Nephron (organoid): ENCODE data around the gene ALDH1A2.

Source experiments
- H3K27ac Mint-ChIP-seq, 3 experiments: 2 replicates each; pipeline ENCODE4 v1.8.0; 2020; ENCODE audit warnings: mixed read lengths in 3 of 3, mild to moderate bottlenecking in 2 of 3, moderate library complexity in 1 of 3
- H3K27me3 Mint-ChIP-seq: 2 replicates; pipeline ENCODE4 v1.8.0; 2021; ENCODE audit warnings: low read depth, mild to moderate bottlenecking, moderate library complexity, mixed read lengths
- H3K36me3 Mint-ChIP-seq: 2 replicates; pipeline ENCODE4 v1.8.0; 2020; ENCODE audit warnings: low read depth, mixed read lengths
- H3K4me1 Mint-ChIP-seq: 2 replicates; pipeline ENCODE4 v1.8.0; 2020; ENCODE audit warnings: mixed read lengths
- H3K4me3 Mint-ChIP-seq, 3 experiments: 2 replicates each; pipeline ENCODE4 v1.8.0; 2020; ENCODE audit warnings: mild to moderate bottlenecking in 3 of 3, mixed read lengths in 3 of 3, moderate library complexity in 2 of 3
- H3K9me3 Mint-ChIP-seq: 2 replicates; pipeline ENCODE4 v1.8.0; 2020; ENCODE audit warnings: mixed read lengths
- TF ChIP-seq, protein P1 (sequence below), 3 experiments: fragments of 200-600 bp; sonication (generic); IDR thresholded peaks; one replicate each; pipeline ENCODE4 v1.5.0; 2021; ENCODE audit warnings: antibody characterized with exemption in 3 of 3; ENCODE audit not compliant: unreplicated experiment in 3 of 3

ALDH1A2 gene

DNA sequence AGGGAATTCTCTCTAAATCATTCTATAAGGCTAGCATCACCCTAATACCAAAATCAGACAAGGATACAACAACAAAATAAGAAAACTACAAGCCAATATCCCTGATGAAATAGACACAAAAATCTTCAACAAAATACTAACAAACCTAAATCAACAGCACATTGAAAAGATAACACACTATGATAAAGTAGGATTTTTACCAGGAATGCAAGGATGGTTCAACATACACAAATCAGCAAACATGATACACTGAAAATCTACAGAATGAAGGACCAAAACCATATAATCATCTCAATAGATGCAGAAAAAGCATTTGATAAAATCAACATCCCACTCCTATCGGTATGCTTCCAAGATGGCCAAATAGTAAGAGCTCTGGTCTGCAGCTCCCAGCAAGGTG, 39.5 kb downstream of the ALDH1A2 start:
- H3K36me3 Mint-ChIP-seq = peaks cover 88% of the 10 kb centered on the region
- H3K4me1 Mint-ChIP-seq = peaks cover 4% of the 10 kb centered on the region
- H3K4me3 Mint-ChIP-seq = no peak overlapping the region
- no peak overlapping the region for H3K27ac Mint-ChIP-seq
- H3K27me3 Mint-ChIP-seq = no peaks in the 10 kb centered on the region
- H3K9me3 Mint-ChIP-seq = peaks cover 76% of the 10 kb centered on the region
- TF ChIP-seq, protein P1, sequence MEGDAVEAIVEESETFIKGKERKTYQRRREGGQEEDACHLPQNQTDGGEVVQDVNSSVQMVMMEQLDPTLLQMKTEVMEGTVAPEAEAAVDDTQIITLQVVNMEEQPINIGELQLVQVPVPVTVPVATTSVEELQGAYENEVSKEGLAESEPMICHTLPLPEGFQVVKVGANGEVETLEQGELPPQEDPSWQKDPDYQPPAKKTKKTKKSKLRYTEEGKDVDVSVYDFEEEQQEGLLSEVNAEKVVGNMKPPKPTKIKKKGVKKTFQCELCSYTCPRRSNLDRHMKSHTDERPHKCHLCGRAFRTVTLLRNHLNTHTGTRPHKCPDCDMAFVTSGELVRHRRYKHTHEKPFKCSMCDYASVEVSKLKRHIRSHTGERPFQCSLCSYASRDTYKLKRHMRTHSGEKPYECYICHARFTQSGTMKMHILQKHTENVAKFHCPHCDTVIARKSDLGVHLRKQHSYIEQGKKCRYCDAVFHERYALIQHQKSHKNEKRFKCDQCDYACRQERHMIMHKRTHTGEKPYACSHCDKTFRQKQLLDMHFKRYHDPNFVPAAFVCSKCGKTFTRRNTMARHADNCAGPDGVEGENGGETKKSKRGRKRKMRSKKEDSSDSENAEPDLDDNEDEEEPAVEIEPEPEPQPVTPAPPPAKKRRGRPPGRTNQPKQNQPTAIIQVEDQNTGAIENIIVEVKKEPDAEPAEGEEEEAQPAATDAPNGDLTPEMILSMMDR (IDR thresholded peaks at IDR 0.05; ENCODE audit: unreplicated experiment in 3 of 3) = no peak

DNA sequence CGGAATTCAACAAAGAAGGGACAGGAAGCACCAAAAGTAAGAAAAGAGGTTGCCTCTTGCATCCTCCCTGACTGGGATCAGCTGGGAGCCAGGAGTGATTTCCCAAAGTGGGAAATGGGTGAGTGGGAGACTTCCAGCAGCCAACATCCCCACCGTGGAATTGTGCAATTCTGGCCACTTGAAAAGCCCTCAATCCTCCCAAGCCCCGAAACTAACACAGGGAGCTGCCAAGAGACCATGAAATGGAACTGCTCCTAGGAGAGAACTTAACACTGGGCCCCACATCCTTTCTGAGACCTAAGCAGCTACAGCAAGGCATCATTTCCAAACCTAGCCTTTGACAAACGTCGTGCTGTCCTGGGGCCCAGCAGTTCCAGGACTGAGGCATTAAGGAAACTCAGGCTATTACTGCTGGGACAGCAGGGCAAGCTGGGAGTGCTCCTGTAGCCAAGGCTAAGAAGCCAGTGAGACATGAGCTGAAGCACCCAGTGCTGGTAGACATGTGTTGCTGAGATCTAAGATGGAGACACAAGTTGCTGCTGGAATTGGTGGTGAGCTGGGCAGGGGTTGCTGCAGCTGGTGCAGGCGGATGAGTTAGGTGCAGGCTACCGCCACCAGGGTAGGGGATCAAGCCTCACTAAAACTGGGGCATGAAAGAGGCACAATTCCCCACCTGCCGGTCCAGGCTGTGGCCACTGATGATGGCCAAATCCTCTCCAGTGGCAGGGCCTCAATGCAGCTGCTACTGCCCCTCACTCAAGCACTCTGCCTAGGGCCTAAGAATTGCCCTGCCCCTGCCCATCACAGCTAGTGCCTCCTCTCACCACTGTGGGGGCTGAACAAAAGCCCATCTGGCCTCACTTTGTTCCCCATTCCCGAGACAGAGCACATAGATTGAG, 43.9 kb downstream of the ALDH1A2 start:
- H3K36me3 Mint-ChIP-seq = peaks cover 61% of the 10 kb centered on the region
- TF ChIP-seq, protein P1 (IDR thresholded peaks at IDR 0.05; ENCODE audit: unreplicated experiment in 3 of 3) = no peak
- H3K4me3 Mint-ChIP-seq = no peak overlapping the region
- H3K27ac Mint-ChIP-seq = no peak overlapping the region
- H3K27me3 Mint-ChIP-seq = no peaks in the 10 kb centered on the region
- H3K9me3 Mint-ChIP-seq = peaks cover 44% of the 10 kb centered on the region
- H3K4me1 Mint-ChIP-seq = peaks cover 6% of the 10 kb centered on the region

DNA sequence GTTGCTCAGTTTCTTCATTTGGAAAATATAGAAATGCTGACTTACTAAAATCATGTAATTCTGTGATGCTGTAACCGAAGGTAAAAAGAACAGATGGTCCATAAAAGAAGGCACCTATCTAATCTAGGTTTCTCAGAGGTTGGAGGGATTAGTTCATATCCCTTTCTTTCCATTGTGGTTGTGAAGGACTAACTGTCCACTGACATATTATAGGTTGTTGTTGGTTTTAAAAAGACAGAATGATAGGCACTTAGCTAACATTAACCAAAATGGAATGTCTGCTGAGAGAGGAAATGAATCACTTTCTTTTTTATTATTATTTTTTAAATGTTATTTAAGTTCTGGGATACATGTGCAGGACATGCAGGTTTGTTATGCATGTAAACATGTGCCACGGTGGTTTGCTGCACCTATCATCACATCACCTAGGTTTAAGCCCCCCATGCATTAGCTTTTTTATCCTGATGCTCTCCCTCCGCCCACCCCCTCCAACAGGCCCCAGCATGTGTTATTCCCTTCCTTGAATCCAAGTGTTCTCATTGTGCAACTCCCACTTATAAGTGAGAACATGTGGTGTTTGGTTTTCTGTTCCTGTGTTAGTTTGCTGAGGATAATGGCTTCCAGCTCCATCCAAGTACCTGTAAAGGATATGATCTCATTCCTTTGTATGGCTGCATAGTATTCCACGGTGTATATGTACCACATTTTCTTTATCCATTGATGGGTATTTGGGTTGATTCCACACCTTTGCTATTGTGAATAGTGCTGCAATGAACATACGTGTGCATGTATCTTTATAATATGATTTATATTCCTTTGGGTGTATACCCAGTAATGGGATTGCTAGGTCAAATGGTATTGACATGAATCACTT, 45.8 kb downstream of the ALDH1A2 start:
- Mint-ChIP-seq H3K4me1 (peaks cover 6% of the 10 kb centered on the region), H3K27ac (no peak overlapping the region), H3K4me3 (no peak overlapping the region), H3K27me3 (no peaks in the 10 kb centered on the region), H3K36me3 (peaks cover 45% of the 10 kb centered on the region), H3K9me3 (peaks cover 28% of the 10 kb centered on the region)
- TF ChIP-seq, protein P1 (IDR thresholded peaks at IDR 0.05; ENCODE audit: unreplicated experiment in 3 of 3) = no peak

DNA sequence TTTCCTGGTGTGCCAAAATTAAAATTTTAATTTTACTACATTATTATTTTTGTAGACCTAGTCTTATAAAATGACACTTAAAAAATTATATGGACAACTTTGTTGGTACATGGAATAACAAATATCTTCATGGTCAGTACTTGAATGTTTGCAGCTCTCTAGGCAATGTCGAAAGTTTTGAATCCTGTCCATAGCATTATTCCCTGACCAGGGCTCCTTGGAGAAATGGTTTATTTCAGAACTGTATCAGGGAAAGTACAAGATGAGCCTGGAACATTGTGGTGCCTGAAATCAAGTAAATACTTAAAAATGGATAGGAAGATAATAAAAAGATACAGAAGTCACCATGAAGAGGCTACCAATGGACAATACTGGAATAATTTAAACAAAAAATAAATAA, 47.6 kb downstream of the ALDH1A2 start:
- peaks cover 42% of the 10 kb centered on the region for H3K36me3 Mint-ChIP-seq
- TF ChIP-seq, protein P1 (IDR thresholded peaks at IDR 0.05; ENCODE audit: unreplicated experiment in 3 of 3) = no peak
- H3K4me1 Mint-ChIP-seq = peaks cover 8% of the 10 kb centered on the region
- H3K27me3 Mint-ChIP-seq = peaks cover 14% of the 10 kb centered on the region
- peaks cover 11% of the 10 kb centered on the region for H3K9me3 Mint-ChIP-seq
- H3K4me3 Mint-ChIP-seq = no peak overlapping the region
- no peak overlapping the region for H3K27ac Mint-ChIP-seq

DNA sequence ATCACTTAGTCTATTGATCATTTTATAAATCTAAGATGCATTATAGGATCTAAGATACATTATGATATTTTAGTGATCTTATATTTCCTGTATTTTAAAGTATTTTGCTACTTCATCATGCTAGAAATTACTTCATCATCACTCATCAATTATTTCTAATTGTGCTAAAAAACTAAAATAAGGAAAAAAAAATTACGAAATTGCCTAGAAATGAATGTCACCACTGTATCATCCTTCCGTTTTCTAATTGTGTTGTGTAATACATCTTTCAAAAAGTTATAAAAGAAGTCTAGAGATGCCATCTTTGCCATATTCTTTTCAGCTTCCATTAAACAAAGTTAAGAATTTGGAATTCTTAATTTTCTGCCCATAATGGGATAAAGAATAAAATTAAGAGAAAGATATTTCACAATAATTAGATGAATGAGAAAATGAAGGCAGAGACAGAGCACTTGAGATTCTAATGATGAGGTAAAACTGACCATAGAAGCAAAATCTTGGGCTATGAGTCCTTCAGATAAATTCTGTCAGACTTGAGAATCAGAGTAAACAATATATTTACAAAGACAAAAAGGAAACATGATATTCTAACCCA, 48.8 kb downstream of the ALDH1A2 start:
- Mint-ChIP-seq H3K4me1 (peaks cover 15% of the 10 kb centered on the region), H3K36me3 (peaks cover 43% of the 10 kb centered on the region), H3K27me3 (peaks cover 21% of the 10 kb centered on the region), H3K9me3 (peaks cover 2% of the 10 kb centered on the region), H3K27ac (no peak overlapping the region), H3K4me3 (no peak overlapping the region)
- TF ChIP-seq, protein P1 (IDR thresholded peaks at IDR 0.05; ENCODE audit: unreplicated experiment in 3 of 3) = no peak
